GM12873 (cell line): ENCODE measurements around the gene LPP.

Source experiments
- TF ChIP-seq, protein P1 (sequence below): IDR thresholded peaks from 2 replicates; pipeline ENCODE4 v1.5.1; 2012; ENCODE audit warnings: low read depth, mild to moderate bottlenecking, moderate library complexity, low read length, control low read depth; ENCODE audit not compliant: insufficient read depth; ENCODE audit errors: missing control alignments

The LPP gene

DNA sequence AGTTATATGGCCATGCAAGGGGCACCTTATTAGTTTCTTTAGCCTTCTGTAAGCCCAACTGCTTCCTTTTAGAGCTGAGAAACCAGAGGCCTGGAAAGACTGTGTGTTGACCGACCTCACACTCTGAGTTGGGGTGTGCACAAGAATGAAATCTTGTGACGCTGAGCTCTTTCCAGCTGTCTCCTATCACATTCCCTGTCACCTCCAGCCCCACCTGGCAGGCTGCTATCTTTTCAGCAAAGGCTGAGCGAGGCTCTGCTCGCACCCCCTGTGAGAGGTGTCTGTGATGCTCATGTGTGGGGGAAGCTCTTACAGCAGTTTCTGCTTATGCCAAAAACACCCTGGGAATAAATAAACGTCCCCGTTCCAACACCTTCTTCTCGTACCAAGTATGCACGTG lies 27.0 kb upstream of the LPP start:
- TF ChIP-seq, protein P1, sequence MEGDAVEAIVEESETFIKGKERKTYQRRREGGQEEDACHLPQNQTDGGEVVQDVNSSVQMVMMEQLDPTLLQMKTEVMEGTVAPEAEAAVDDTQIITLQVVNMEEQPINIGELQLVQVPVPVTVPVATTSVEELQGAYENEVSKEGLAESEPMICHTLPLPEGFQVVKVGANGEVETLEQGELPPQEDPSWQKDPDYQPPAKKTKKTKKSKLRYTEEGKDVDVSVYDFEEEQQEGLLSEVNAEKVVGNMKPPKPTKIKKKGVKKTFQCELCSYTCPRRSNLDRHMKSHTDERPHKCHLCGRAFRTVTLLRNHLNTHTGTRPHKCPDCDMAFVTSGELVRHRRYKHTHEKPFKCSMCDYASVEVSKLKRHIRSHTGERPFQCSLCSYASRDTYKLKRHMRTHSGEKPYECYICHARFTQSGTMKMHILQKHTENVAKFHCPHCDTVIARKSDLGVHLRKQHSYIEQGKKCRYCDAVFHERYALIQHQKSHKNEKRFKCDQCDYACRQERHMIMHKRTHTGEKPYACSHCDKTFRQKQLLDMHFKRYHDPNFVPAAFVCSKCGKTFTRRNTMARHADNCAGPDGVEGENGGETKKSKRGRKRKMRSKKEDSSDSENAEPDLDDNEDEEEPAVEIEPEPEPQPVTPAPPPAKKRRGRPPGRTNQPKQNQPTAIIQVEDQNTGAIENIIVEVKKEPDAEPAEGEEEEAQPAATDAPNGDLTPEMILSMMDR = no peak

DNA sequence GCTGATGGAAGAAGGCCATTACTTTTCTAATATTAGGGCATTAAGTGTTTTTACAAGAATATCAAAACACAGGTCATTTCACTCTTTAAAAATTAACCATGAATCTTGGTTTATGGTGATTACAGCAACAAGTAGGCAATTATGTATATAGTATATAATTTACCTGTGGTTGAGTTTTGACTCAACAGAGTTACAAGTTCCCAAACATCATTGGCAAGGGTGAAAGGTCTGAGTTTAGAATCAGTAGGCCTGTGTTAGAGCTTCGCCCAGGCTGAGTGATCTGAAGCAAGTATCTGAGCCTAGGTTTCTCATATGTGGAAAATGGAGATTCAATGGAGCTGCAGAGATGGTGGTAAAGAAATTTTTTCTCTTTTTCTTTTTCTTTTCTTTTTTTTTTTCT lies 25.1 kb upstream of the LPP start:
- TF ChIP-seq, protein P1 = no peak

DNA sequence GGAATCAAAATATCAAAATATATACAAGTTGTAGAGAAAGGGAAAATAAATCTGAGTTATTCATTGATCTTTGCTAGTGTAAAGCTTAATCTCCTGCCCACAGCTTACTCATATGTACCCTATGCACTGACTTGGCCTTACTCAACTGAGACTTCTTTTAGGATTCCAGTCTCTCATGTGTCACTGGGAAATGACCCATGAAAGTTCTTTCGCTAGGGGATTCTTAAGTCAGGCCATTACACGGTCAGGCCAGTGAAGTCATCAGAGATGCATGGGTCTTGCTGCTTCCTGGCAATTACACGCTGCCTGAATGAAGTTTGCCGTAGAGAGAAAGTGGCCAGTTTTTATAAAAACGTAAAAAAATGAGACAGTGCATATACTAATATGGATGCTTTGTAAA lies 20.7 kb upstream of the LPP start:
- TF ChIP-seq, protein P1 = no peak

DNA sequence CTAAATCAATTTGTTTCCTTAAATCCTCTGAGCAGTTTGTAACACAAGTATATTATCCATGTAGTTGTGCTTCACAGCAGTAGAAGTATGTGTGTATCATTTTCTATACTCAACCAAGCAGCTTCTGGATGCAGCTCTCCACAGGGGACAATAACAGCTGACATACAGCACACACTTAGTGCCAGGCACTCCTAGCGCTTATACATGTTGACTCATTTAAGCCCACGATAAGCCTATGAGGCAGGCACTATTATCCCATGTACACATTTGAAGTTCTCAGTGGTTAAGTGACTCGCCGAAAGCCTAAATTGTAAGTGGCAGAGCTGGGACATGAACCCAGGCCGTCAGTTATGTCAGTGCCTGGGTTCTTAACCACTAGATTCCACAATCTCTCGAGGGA lies 20.3 kb upstream of the LPP start:
- TF ChIP-seq, protein P1 = no peak

DNA sequence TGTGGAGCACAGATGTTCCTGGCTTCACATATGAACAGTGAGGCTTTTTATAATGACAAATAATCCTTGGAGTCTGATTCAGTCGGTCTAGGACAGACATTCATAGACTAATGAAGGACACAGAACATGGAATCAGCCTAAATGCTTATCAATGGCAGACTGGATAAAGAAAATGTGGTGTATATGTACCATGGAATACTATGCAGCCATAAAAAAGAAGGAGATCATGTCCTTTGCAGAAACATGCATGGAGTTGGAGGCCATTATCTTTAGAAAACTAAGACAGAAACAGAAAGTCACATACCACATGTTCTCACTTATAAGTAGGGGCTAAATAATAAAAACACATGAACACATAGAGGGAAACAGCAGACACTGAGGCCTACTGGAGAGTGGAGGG lies 19.9 kb upstream of the LPP start:
- TF ChIP-seq, protein P1 = no peak

DNA sequence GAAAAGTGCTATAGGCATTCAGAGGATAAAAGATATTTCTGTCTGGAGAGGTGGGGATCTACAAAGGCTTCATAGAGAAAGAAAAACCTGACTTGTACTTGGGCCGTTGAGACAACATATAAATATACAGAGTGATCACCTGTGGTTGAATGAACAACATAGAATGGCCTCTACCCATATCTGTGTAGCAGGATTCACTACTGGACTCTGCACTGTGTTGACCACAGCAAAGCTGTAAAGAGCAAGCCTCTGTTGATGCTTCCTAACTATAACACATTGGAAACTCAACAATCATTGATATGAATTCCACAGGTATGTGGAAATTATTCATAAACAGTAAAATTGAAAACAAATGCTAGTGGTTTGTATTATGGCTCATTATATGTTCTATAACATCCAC lies 19.1 kb upstream of the LPP start:
- TF ChIP-seq, protein P1 = no peak

DNA sequence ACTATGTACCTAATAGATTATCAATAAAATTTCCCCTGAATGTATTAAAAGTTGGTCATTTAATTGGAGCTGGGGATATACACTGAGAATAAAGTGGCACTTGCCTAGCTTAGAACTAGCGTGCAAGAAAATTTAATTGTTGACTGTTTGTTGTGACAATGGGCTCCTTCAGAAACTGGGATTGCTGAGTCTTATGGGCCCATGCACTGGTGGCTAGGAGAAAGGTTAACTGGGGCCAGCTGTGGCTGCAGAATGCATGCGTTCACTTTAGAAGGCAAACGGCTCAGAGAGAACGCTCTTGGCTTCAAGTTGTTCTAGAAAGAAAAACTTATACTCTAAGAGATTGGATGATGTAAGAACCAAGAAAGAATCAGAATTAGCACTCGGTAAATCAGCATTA lies 18.7 kb upstream of the LPP start:
- TF ChIP-seq, protein P1 = no peak
